Esophagus (tissue), 2 donors: ENCODE measurements around the gene CCNB3. TPM values are rescaled to one million over a fixed set of nuclear protein-coding genes. Genes with fewer than 3 reads are reported as not detected.

Experiments
- H3K27ac ChIP-seq, 2 donors: one replicate each; pipeline ENCODE4 v1.5.1; 2013; ENCODE audit warnings: low read depth in 2 of 2, mild to moderate bottlenecking in 2 of 2, inconsistent platforms in 1 of 2, low read length in 1 of 2, moderate library complexity in 1 of 2
- H3K27me3 ChIP-seq, 2 donors: one replicate each; pipeline ENCODE4 v1.6.1; 2013; ENCODE audit warnings: low read length in 2 of 2, control low read depth in 1 of 2, mild to moderate bottlenecking in 1 of 2; ENCODE audit not compliant: insufficient read depth in 2 of 2, control insufficient read depth in 1 of 2
- H3K36me3 ChIP-seq, 2 donors: one replicate each; pipeline ENCODE4 v1.6.1; 2013; ENCODE audit warnings: low read length in 1 of 2; ENCODE audit not compliant: control insufficient read depth in 2 of 2, insufficient read depth in 2 of 2
- H3K4me1 ChIP-seq, 2 donors: one replicate each; pipeline ENCODE4 v1.6.1; 2013; ENCODE audit warnings: low read length in 1 of 2; ENCODE audit not compliant: control insufficient read depth in 2 of 2, insufficient read depth in 2 of 2
- H3K4me3 ChIP-seq, 2 donors: one replicate each; pipeline ENCODE4 v1.5.1; 2013; ENCODE audit warnings: low read length in 2 of 2, mild to moderate bottlenecking in 2 of 2, low read depth in 1 of 2, moderate library complexity in 1 of 2
- H3K9me3 ChIP-seq, 2 donors: one replicate each; pipeline ENCODE4 v1.6.1; 2013; ENCODE audit warnings: mild to moderate bottlenecking in 2 of 2, low read depth in 1 of 2, low read length in 1 of 2, moderate library complexity in 1 of 2; ENCODE audit not compliant: control insufficient read depth in 2 of 2, insufficient read depth in 1 of 2
- WGBS, 2 donors: extraction: QIAGEN DNeasy Blood & Tissue Kit; methylation state at CpG; one replicate each; pipeline ENCODE4 v1.1.7; 2013; 5-methylcytosine and 5-hydroxymethylcytosine counted together
- polyA plus RNA-seq, 2 donors: library from polyadenylated mRNA; stranded (reverse); fragments of 200-250 nt; gene quantifications; one replicate each; pipeline ENCODE4 v1.2.3, GENCODE V29; 2013
- donor health status: healthy with polysubstance abuse.
- donor health status: Bipolar disorder and iron deficiency.

The CCNB3 gene
- polyA plus RNA-seq, result under 1 TPM; 0.11 to 0.20 TPM

- no peak within 1 kb of the TSS for H3K27ac ChIP-seq
- peak within 1 kb of the TSS in 1 of 2 donors; percentile 16 for H3K4me3 ChIP-seq
- H3K4me1 ChIP-seq, result no peaks in the 10 kb centered on the region
- H3K9me3 ChIP-seq, result peaks cover 0 to 2% of the 10 kb centered on the region in 2 donors
- no peaks in the 10 kb centered on the region for H3K36me3 ChIP-seq
- 0 to 6% methylated on average over 19 of the region's 19 CpGs for WGBS, 2 donors
- H3K27me3 ChIP-seq, result no peaks in the 10 kb centered on the region
Observed at GRCh38 chrX:50204364-50204899, at the start of gene CCNB3. TSS of gene CCNB3 (plus strand) at chrX:50204765. CDS start at chrX:50285164, 80,399 bp downstream.

- Histone ChIP-seq H3K27ac (no peak overlapping the region), H3K4me1 (no peaks in the 10 kb centered on the region), H3K4me3 (no peak overlapping the region), H3K27me3 (no peaks in the 10 kb centered on the region), H3K36me3 (no peaks in the 10 kb centered on the region), H3K9me3 (no peaks in the 10 kb centered on the region)
- WGBS, 2 donors, result 38 to 45% methylated on average over 4 of the region's 4 CpGs
Observed at GRCh38 chrX:50157545-50158135, 46.9 kb upstream of the CCNB3 start.

GRCh38 chrX:50158593-50158992 lies 46.0 kb upstream of the CCNB3 start:
- Histone ChIP-seq H3K27ac (no peak overlapping the region), H3K4me3 (no peak overlapping the region), H3K9me3 (no peaks in the 10 kb centered on the region), H3K4me1 (no peaks in the 10 kb centered on the region), H3K36me3 (no peaks in the 10 kb centered on the region), H3K27me3 (no peaks in the 10 kb centered on the region)
- 21 to 26% methylated on average over 1 of the region's 1 CpG for WGBS, 2 donors

GRCh38 chrX:50161127-50161526 lies 43.4 kb upstream of the CCNB3 start:
- Histone ChIP-seq H3K27me3 (no peaks in the 10 kb centered on the region), H3K27ac (no peak overlapping the region), H3K36me3 (no peaks in the 10 kb centered on the region), H3K4me3 (no peak overlapping the region), H3K4me1 (no peaks in the 10 kb centered on the region), H3K9me3 (no peaks in the 10 kb centered on the region)
- 52 to 61% methylated on average over 3 of the region's 3 CpGs for WGBS, 2 donors

- no peaks in the 10 kb centered on the region for H3K4me1 ChIP-seq
- H3K4me3 ChIP-seq, result no peak overlapping the region
- H3K27ac ChIP-seq, result no peak overlapping the region
- H3K9me3 ChIP-seq, result no peaks in the 10 kb centered on the region
- H3K36me3 ChIP-seq, result no peaks in the 10 kb centered on the region
- 64 to 77% methylated on average over 5 of the region's 5 CpGs for WGBS, 2 donors
- no peaks in the 10 kb centered on the region for H3K27me3 ChIP-seq
Observed at GRCh38 chrX:50165727-50166126, 38.8 kb upstream of the CCNB3 start.

GRCh38 chrX:50167366-50167765 lies 37.2 kb upstream of the CCNB3 start:
- Histone ChIP-seq H3K4me3 (no peak overlapping the region), H3K27me3 (no peaks in the 10 kb centered on the region), H3K9me3 (no peaks in the 10 kb centered on the region), H3K36me3 (no peaks in the 10 kb centered on the region), H3K4me1 (no peaks in the 10 kb centered on the region), H3K27ac (no peak overlapping the region)
- WGBS, 2 donors, result 67 to 81% methylated on average over 7 of the region's 7 CpGs

- H3K27me3 ChIP-seq, result no peaks in the 10 kb centered on the region
- H3K4me1 ChIP-seq, result no peaks in the 10 kb centered on the region
- no peaks in the 10 kb centered on the region for H3K36me3 ChIP-seq
- no peak overlapping the region for H3K27ac ChIP-seq
- no peak overlapping the region for H3K4me3 ChIP-seq
- 57 to 75% methylated on average over 5 of the region's 5 CpGs for WGBS, 2 donors
- no peaks in the 10 kb centered on the region for H3K9me3 ChIP-seq
Observed at GRCh38 chrX:50168241-50168687, 36.3 kb upstream of the CCNB3 start.

- Histone ChIP-seq H3K4me1 (no peaks in the 10 kb centered on the region), H3K4me3 (no peak overlapping the region), H3K27me3 (no peaks in the 10 kb centered on the region), H3K9me3 (no peaks in the 10 kb centered on the region), H3K27ac (no peak overlapping the region), H3K36me3 (no peaks in the 10 kb centered on the region)
- 77 to 95% methylated on average over 3 of the region's 3 CpGs for WGBS, 2 donors
Observed at GRCh38 chrX:50169717-50170116, 34.8 kb upstream of the CCNB3 start.

- 45 to 46% methylated on average over 10 of the region's 10 CpGs for WGBS, 2 donors
- H3K4me1 ChIP-seq, result no peaks in the 10 kb centered on the region
- H3K27me3 ChIP-seq, result peaks cover 0 to 5% of the 10 kb centered on the region in 2 donors
- H3K4me3 ChIP-seq, result no peak overlapping the region
- no peaks in the 10 kb centered on the region for H3K9me3 ChIP-seq
- H3K27ac ChIP-seq, result no peak overlapping the region
- H3K36me3 ChIP-seq, result no peaks in the 10 kb centered on the region
Observed at GRCh38 chrX:50180073-50180940, 24.3 kb upstream of the CCNB3 start.
